Cardiac fibroblast (primary cell): Measurements from ENCODE around the gene POLR1A.

ENCODE experiments used
- DNase-seq, 2 donors: peaks; one replicate each; pipeline versions ENCODE4 v3.0.0 to v3.0.0-alpha.2; 2010; ENCODE audit warnings: low read depth in 2 of 2
- H3K4me3 ChIP-seq, 2 donors: replicated peaks in 1 of 2; 1 replicate in 1 of 2; 2 replicates in 1 of 2; pipeline ENCODE4 v1.5.1; 2011; ENCODE audit warnings: low read depth in 2 of 2, low read length in 2 of 2, mild to moderate bottlenecking in 2 of 2, moderate library complexity in 1 of 2
- CTCF ChIP-seq: IDR thresholded peaks from one replicate; pipeline ENCODE4 v1.5.1; 2011; ENCODE audit warnings: low read depth, mild to moderate bottlenecking, low read length, inconsistent platforms

The POLR1A gene

DNA sequence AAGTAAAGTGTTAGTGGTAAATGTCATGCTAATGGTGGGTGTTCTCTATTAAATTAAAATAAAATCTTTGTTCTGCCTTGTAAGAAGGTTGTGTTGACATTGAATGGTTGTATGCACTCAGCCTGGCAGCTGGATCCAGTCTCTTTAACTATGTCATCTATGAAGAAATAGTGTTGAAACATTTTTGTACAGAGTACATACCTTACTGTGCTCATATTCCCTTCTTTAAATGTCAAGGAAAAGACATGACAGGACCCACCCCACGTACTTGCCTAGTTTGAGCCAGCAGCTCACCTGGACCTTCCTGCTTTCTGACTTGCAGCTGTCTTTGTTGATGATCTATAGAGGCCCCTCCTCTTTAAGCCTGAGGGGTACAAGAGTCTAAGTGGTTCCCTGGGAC, 131.3 kb downstream of the POLR1A start:
- no peak for TF ChIP-seq CTCF
- no peak overlapping the region for H3K4me3 ChIP-seq
- DNase-seq, result no peak

DNA sequence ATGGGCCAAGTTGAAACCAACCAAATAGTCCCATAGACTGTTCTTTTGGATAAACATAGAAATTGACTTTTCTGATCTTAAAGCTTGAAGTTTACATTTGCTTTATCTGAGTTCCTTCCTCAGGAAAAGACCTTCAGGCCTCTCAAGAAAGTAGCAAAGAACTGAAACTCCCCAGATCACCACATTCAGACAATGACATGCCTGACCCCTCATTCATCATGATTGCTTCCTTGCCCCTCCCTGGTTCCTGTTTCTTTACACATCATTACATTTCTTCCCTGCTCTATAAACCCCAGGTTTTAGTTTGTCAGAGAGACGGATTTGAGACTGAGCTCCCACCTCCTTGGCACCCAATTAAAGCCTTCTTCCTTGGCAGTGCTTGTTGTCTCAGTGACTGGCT, 133.3 kb downstream of the POLR1A start:
- H3K4me3 ChIP-seq, result no peak overlapping the region
- no peak for DNase-seq
- TF ChIP-seq CTCF, result no peak

- DNase-seq, result peak in 1 of 2 donors; percentile 41
- H3K4me3 ChIP-seq, result no peak overlapping the region
- TF ChIP-seq CTCF, result no peak
Measured at GRCh38 chr2:85971366-85971765, 134.3 kb downstream of the POLR1A start.
